ENCODE measurements around the gene LHX8. TPM values are rescaled to one million over a fixed set of nuclear protein-coding genes. Genes with fewer than 3 reads are reported as not detected.
"Not testable (repeated sequence)": the region's sequence is repeated elsewhere in the genome, so short reads cannot be mapped to it uniquely, and the experiment has no call there.

The LHX8 gene
- total RNA-seq, 4 donors from 2014 or later, result not detected

GRCh38 chr1:75172556-75172955 lies 38.4 kb downstream of the LHX8 start:
- Histone ChIP-seq H3K4me1 (no peaks in the 10 kb centered on the region), H3K27me3 (no peaks in the 10 kb centered on the region), H3K36me3 (no peaks in the 10 kb centered on the region), H3K4me3 (no peak overlapping the region), H3K27ac (no peak overlapping the region), H3K9me3 (no peaks in the 10 kb centered on the region)
- TF ChIP-seq POLR2A (IDR thresholded peaks at IDR 0.05) (no peak), CTCF (IDR thresholded peaks at IDR 0.05) (no peak)
- no peak for DNase-seq

- no peak for TF ChIP-seq POLR2A (IDR thresholded peaks at IDR 0.05)
- TF ChIP-seq CTCF (IDR thresholded peaks at IDR 0.05), result no peak
- Histone ChIP-seq H3K4me3 (no peak overlapping the region), H3K27me3 (no peaks in the 10 kb centered on the region), H3K4me1 (no peaks in the 10 kb centered on the region), H3K27ac (no peak overlapping the region), H3K36me3 (no peaks in the 10 kb centered on the region), H3K9me3 (no peaks in the 10 kb centered on the region)
- DNase-seq, result no peak
Measured at GRCh38 chr1:75174031-75174760, 40.0 kb downstream of the LHX8 start.

DNA sequence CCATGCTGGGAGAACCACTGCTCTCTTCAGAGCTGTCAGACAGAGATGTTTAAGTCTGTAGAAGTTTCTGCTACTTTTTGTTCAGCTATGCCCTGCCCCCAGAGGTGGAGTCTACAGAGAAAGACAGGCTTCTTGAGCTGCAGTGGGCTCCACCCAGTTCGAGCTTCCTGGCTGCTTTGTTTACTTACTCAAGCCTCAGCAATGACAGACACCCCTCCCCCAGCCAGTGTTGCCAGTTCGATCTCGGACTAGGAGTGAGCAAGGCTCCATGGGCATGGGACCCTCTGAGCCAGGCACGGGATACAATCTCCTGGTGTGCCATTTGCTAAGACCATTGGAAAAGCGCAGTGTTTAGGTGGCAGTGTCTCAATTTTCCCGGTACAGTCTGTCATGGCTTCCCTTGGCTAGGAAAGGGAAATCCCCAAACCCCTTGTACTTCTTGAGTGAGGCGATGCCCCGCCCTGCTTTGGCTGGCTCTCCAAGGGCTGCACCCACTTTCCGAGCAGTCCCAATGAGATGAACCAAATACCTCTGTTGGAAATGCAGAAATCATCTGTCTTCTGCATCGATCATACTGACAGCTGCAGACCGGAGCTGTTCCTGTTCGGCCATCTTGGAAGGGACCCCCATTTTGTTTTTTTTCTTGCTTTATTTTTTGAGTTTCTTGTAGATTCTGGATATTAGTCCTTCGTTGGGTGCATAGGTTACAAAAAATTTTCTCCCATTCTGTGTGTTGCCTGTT lies 47.2 kb downstream of the LHX8 start:
- H3K4me1 ChIP-seq, DNase-seq, H3K4me3 ChIP-seq, H3K27ac ChIP-seq, H3K27me3 ChIP-seq, H3K36me3 ChIP-seq, H3K9me3 ChIP-seq: not testable (repeated sequence)

DNA sequence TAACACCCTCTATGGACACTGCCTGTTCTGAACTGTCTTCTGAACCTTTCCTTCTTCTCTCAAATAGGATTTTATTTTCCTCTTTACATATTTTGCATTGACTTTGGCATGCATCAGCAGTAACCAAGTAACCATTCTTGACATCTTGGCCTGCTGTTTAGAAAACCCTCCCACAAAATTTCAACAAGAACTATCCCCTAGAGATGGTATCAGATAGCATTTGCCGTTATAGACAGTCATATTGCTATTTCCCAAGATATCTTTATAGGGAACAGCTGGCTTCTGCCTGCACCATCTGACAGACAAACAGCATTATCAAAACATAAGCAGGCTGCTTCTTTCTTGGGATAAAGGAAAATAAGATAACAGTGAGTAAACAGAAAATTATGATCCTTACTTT lies 54.7 kb downstream of the LHX8 start:
- DNase-seq, result no peak

DNA sequence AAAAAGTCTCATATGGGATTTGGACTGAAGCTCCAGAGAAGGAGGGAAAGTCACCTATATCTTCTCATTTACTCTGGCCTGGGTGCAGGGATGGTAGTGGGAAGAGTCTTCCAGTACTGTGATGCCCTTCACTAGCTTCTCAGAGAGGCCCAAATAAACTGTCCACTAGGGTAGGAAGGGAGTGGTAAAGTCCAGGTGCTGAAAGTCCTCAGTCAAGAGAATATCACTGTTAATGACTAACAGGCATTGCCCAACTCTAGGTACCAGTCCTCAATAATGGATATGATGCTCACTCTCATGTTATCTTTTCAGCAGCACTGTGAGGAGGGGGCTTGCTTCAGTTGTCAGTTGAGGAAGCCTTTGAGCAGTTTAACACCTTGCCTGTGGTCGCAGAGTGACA lies 64.0 kb downstream of the LHX8 start:
- no peak for DNase-seq
- Histone ChIP-seq H3K9me3 (no peaks in the 10 kb centered on the region), H3K27me3 (no peaks in the 10 kb centered on the region), H3K4me1 (no peaks in the 10 kb centered on the region), H3K36me3 (no peaks in the 10 kb centered on the region), H3K27ac (no peak overlapping the region), H3K4me3 (no peak overlapping the region)
- no peak for TF ChIP-seq CTCF (IDR thresholded peaks at IDR 0.05)
- TF ChIP-seq POLR2A (IDR thresholded peaks at IDR 0.05), result no peak

More for the DNA sequence above, 54.7 kb downstream of the LHX8 start:
- TF ChIP-seq POLR2A (IDR thresholded peaks at IDR 0.05) (no peak), CTCF (IDR thresholded peaks at IDR 0.05) (no peak)
- Histone ChIP-seq H3K36me3 (no peaks in the 10 kb centered on the region), H3K9me3 (no peaks in the 10 kb centered on the region), H3K27ac (no peak overlapping the region), H3K4me3 (no peak overlapping the region), H3K27me3 (no peaks in the 10 kb centered on the region), H3K4me1 (no peaks in the 10 kb centered on the region)

- Histone ChIP-seq H3K27ac (no peak overlapping the region), H3K27me3 (no peaks in the 10 kb centered on the region), H3K4me3 (no peak overlapping the region), H3K4me1 (no peaks in the 10 kb centered on the region), H3K36me3 (no peaks in the 10 kb centered on the region), H3K9me3 (no peaks in the 10 kb centered on the region)
- DNase-seq, result no peak
- no peak for TF ChIP-seq CTCF (IDR thresholded peaks at IDR 0.05)
- no peak for TF ChIP-seq POLR2A (IDR thresholded peaks at IDR 0.05)
Measured at GRCh38 chr1:75198761-75199160, 64.6 kb downstream of the LHX8 start.

Data from Peyer's patch (tissue), 4 donors.